ENCODE results near the gene NT5C3B.

NT5C3B gene

DNA sequence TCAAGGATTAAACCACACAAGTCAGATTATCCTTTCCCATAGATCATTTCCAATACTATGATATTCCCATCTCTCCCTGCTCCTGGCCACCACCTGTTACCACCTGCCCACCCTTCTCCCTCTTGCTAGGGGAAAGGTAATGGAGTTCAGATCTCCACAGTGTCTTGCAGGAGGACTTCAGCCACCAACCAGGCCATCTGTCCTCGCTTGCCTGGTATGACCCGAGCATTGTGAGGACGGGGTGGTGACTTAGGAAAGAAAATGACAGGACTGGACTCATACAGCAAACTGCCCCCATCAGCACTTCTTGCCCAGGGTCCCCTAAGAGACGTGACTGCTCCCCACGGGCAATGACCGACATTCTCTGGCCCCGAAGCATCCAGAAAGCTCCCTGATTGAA, 12.5 kb downstream of the NT5C3B start:
- H2BK120ac ChIP-seq (ENCODE audit: insufficient read depth, low read length, poor library complexity) = no peak overlapping the region
- WGBS (ENCODE audit: extremely low coverage, insufficient coverage, insufficient read length) = no CpG with 5 or more reads among the region's 7 CpGs

GRCh38 chr17:41823141-41823524, 12.9 kb downstream of the NT5C3B start:
- Histone ChIP-seq H3K9me3 (ENCODE audit: insufficient read depth, low read depth, low read length) (peaks cover 5% of the 10 kb centered on the region), H3K27ac (ENCODE audit: low read depth, low read length) (no peak overlapping the region), H3K36me3 (ENCODE audit: control insufficient read depth in 1 of 2, insufficient read depth in 2 of 2, low read length in 2 of 2) (peaks cover 51 to 56% of the 10 kb centered on the region in 2 experiments), H3K79me1 (ENCODE audit: low read length) (no peaks in the 10 kb centered on the region), H3K27me3 (ENCODE audit: insufficient read depth, low read length) (no peaks in the 10 kb centered on the region), H3K4me3 (ENCODE audit: low read depth, low read length) (no peak overlapping the region), H3K4me2 (ENCODE audit: low read length) (no peak overlapping the region), H3K4ac (ENCODE audit: low read depth, low read length) (no peak overlapping the region), H2BK120ac (ENCODE audit: insufficient read depth, low read length, poor library complexity) (no peak overlapping the region), H3K79me2 (ENCODE audit: control insufficient read depth, insufficient read depth, low read length, poor library complexity) (no peaks in the 10 kb centered on the region), H3K23ac (ENCODE audit: low read length) (no peak overlapping the region), H3K4me1 (ENCODE audit: control insufficient read depth in 1 of 2, insufficient read depth in 2 of 2, low read length in 2 of 2) (no peaks in the 10 kb centered on the region), H4K8ac (ENCODE audit: low read depth, low read length) (no peak overlapping the region), H3K14ac (ENCODE audit: low read length) (no peak overlapping the region), H2AK5ac (ENCODE audit: low read length) (no peak overlapping the region), H2BK5ac (ENCODE audit: low read depth, low read length, poor library complexity) (no peak overlapping the region), H4K91ac (ENCODE audit: low read depth, low read length) (no peak overlapping the region), H4K12ac (ENCODE audit: low read depth, low read length) (no peak overlapping the region), H3K9ac (ENCODE audit: low read length) (no peak overlapping the region), H2AFZ (ENCODE audit: insufficient read depth, low read length, poor library complexity) (no peak overlapping the region), H2BK12ac (ENCODE audit: low read length) (no peak overlapping the region), H3K18ac (ENCODE audit: low read length) (no peak overlapping the region)
- no peak for DNase-seq
- WGBS (ENCODE audit: extremely low coverage, insufficient coverage, insufficient read length) = no CpG with 5 or more reads among the region's 1 CpG

More for the DNA sequence above, 12.5 kb downstream of the NT5C3B start:
- no peak overlapping the region for H3K27ac ChIP-seq (ENCODE audit: low read depth, low read length)
- H4K91ac ChIP-seq (ENCODE audit: low read depth, low read length) = no peak overlapping the region
- H3K4me1 ChIP-seq (ENCODE audit: control insufficient read depth in 1 of 2, insufficient read depth in 2 of 2, low read length in 2 of 2) = no peaks in the 10 kb centered on the region
- no peak overlapping the region for H2BK5ac ChIP-seq (ENCODE audit: low read depth, low read length, poor library complexity)
- H3K36me3 ChIP-seq (ENCODE audit: control insufficient read depth in 1 of 2, insufficient read depth in 2 of 2, low read length in 2 of 2) = peaks cover 47 to 55% of the 10 kb centered on the region in 2 experiments
- H3K9me3 ChIP-seq (ENCODE audit: insufficient read depth, low read depth, low read length) = peaks cover 5% of the 10 kb centered on the region
- no peak overlapping the region for H4K12ac ChIP-seq (ENCODE audit: low read depth, low read length)
- H3K79me2 ChIP-seq (ENCODE audit: control insufficient read depth, insufficient read depth, low read length, poor library complexity) = no peaks in the 10 kb centered on the region
- H3K4me3 ChIP-seq (ENCODE audit: low read depth, low read length) = no peak overlapping the region
- H3K4me2 ChIP-seq (ENCODE audit: low read length) = no peak overlapping the region
- DNase-seq = no peak
- no peak overlapping the region for H3K4ac ChIP-seq (ENCODE audit: low read depth, low read length)
- no peak overlapping the region for H2AFZ ChIP-seq (ENCODE audit: insufficient read depth, low read length, poor library complexity)
- H2BK12ac ChIP-seq (ENCODE audit: low read length) = no peak overlapping the region
- H3K9ac ChIP-seq (ENCODE audit: low read length) = no peak overlapping the region
- no peak overlapping the region for H2AK5ac ChIP-seq (ENCODE audit: low read length)
- H3K27me3 ChIP-seq (ENCODE audit: insufficient read depth, low read length) = no peaks in the 10 kb centered on the region
- H3K18ac ChIP-seq (ENCODE audit: low read length) = no peak overlapping the region
- no peak overlapping the region for H3K23ac ChIP-seq (ENCODE audit: low read length)
- no peaks in the 10 kb centered on the region for H3K79me1 ChIP-seq (ENCODE audit: low read length)
- H3K14ac ChIP-seq (ENCODE audit: low read length) = no peak overlapping the region
- no peak overlapping the region for H4K8ac ChIP-seq (ENCODE audit: low read depth, low read length)

GRCh38 chr17:41822216-41823140, 13.6 kb downstream of the NT5C3B start:
- no peak overlapping the region for H2BK5ac ChIP-seq (ENCODE audit: low read depth, low read length, poor library complexity)
- H2BK12ac ChIP-seq (ENCODE audit: low read length) = no peak overlapping the region
- no peak overlapping the region for H3K14ac ChIP-seq (ENCODE audit: low read length)
- no peak overlapping the region for H3K9ac ChIP-seq (ENCODE audit: low read length)
- no peaks in the 10 kb centered on the region for H3K27me3 ChIP-seq (ENCODE audit: insufficient read depth, low read length)
- no peak overlapping the region for H3K4ac ChIP-seq (ENCODE audit: low read depth, low read length)
- H3K9me3 ChIP-seq (ENCODE audit: insufficient read depth, low read depth, low read length) = peaks cover 5% of the 10 kb centered on the region
- no peak overlapping the region for H2AFZ ChIP-seq (ENCODE audit: insufficient read depth, low read length, poor library complexity)
- H3K27ac ChIP-seq (ENCODE audit: low read depth, low read length) = no peak overlapping the region
- peaks cover 55 to 56% of the 10 kb centered on the region in 2 experiments for H3K36me3 ChIP-seq (ENCODE audit: control insufficient read depth in 1 of 2, insufficient read depth in 2 of 2, low read length in 2 of 2)
- no peaks in the 10 kb centered on the region for H3K79me1 ChIP-seq (ENCODE audit: low read length)
- H3K18ac ChIP-seq (ENCODE audit: low read length) = no peak overlapping the region
- H3K4me2 ChIP-seq (ENCODE audit: low read length) = no peak overlapping the region
- H2BK120ac ChIP-seq (ENCODE audit: insufficient read depth, low read length, poor library complexity) = no peak overlapping the region
- no peak overlapping the region for H4K91ac ChIP-seq (ENCODE audit: low read depth, low read length)
- DNase-seq = no peak
- no peak overlapping the region for H4K12ac ChIP-seq (ENCODE audit: low read depth, low read length)
- H3K23ac ChIP-seq (ENCODE audit: low read length) = no peak overlapping the region
- no peaks in the 10 kb centered on the region for H3K4me1 ChIP-seq (ENCODE audit: control insufficient read depth in 1 of 2, insufficient read depth in 2 of 2, low read length in 2 of 2)
- no peak overlapping the region for H3K4me3 ChIP-seq (ENCODE audit: low read depth, low read length)
- WGBS (ENCODE audit: extremely low coverage, insufficient coverage, insufficient read length) = no CpG with 5 or more reads among the region's 12 CpGs
- no peak overlapping the region for H2AK5ac ChIP-seq (ENCODE audit: low read length)
- H3K79me2 ChIP-seq (ENCODE audit: control insufficient read depth, insufficient read depth, low read length, poor library complexity) = no peaks in the 10 kb centered on the region
- H4K8ac ChIP-seq (ENCODE audit: low read depth, low read length) = no peak overlapping the region

- Histone ChIP-seq H3K9me3 (ENCODE audit: insufficient read depth, low read depth, low read length) (peaks cover 5% of the 10 kb centered on the region), H3K27ac (ENCODE audit: low read depth, low read length) (no peak overlapping the region), H3K18ac (ENCODE audit: low read length) (no peak overlapping the region), H2BK12ac (ENCODE audit: low read length) (no peak overlapping the region), H3K79me2 (ENCODE audit: control insufficient read depth, insufficient read depth, low read length, poor library complexity) (no peaks in the 10 kb centered on the region), H2BK5ac (ENCODE audit: low read depth, low read length, poor library complexity) (no peak overlapping the region), H3K23ac (ENCODE audit: low read length) (no peak overlapping the region), H3K4ac (ENCODE audit: low read depth, low read length) (no peak overlapping the region), H2AFZ (ENCODE audit: insufficient read depth, low read length, poor library complexity) (no peak overlapping the region), H3K27me3 (ENCODE audit: insufficient read depth, low read length) (no peaks in the 10 kb centered on the region), H3K4me1 (ENCODE audit: control insufficient read depth in 1 of 2, insufficient read depth in 2 of 2, low read length in 2 of 2) (no peaks in the 10 kb centered on the region), H3K36me3 (ENCODE audit: control insufficient read depth in 1 of 2, insufficient read depth in 2 of 2, low read length in 2 of 2) (peaks cover 55 to 59% of the 10 kb centered on the region in 2 experiments), H3K4me2 (ENCODE audit: low read length) (no peak overlapping the region), H3K79me1 (ENCODE audit: low read length) (no peaks in the 10 kb centered on the region), H3K9ac (ENCODE audit: low read length) (no peak overlapping the region), H3K4me3 (ENCODE audit: low read depth, low read length) (no peak overlapping the region), H4K8ac (ENCODE audit: low read depth, low read length) (no peak overlapping the region), H3K14ac (ENCODE audit: low read length) (no peak overlapping the region), H4K91ac (ENCODE audit: low read depth, low read length) (no peak overlapping the region), H4K12ac (ENCODE audit: low read depth, low read length) (no peak overlapping the region), H2BK120ac (ENCODE audit: insufficient read depth, low read length, poor library complexity) (no peak overlapping the region), H2AK5ac (ENCODE audit: low read length) (no peak overlapping the region)
- DNase-seq = no peak
- no CpG with 5 or more reads among the region's 14 CpGs for WGBS (ENCODE audit: extremely low coverage, insufficient coverage, insufficient read length)
These were observed 14.3 kb downstream of the NT5C3B start for GRCh38 chr17:41821776-41822175.
